ENCODE results near the gene SEPTIN1.

GRCh38 chr16:30395992-30396585, 13.7 kb upstream of the SEPTIN1 start:
- TF ChIP-seq, protein P1, sequence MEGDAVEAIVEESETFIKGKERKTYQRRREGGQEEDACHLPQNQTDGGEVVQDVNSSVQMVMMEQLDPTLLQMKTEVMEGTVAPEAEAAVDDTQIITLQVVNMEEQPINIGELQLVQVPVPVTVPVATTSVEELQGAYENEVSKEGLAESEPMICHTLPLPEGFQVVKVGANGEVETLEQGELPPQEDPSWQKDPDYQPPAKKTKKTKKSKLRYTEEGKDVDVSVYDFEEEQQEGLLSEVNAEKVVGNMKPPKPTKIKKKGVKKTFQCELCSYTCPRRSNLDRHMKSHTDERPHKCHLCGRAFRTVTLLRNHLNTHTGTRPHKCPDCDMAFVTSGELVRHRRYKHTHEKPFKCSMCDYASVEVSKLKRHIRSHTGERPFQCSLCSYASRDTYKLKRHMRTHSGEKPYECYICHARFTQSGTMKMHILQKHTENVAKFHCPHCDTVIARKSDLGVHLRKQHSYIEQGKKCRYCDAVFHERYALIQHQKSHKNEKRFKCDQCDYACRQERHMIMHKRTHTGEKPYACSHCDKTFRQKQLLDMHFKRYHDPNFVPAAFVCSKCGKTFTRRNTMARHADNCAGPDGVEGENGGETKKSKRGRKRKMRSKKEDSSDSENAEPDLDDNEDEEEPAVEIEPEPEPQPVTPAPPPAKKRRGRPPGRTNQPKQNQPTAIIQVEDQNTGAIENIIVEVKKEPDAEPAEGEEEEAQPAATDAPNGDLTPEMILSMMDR (IDR thresholded peaks at IDR 0.05) = no peak
- TF ChIP-seq POLR2A (IDR thresholded peaks at IDR 0.05) = no peak

Data from esophagus squamous epithelium (tissue), 4 donors.